Measurements from ENCODE around the gene RBP4. TPM values are rescaled to one million over a fixed set of nuclear protein-coding genes. Genes with fewer than 3 reads are reported as not detected.

The RBP4 gene
- total RNA-seq, 1 experiment from 2014 or later: 1.5 TPM

DNA sequence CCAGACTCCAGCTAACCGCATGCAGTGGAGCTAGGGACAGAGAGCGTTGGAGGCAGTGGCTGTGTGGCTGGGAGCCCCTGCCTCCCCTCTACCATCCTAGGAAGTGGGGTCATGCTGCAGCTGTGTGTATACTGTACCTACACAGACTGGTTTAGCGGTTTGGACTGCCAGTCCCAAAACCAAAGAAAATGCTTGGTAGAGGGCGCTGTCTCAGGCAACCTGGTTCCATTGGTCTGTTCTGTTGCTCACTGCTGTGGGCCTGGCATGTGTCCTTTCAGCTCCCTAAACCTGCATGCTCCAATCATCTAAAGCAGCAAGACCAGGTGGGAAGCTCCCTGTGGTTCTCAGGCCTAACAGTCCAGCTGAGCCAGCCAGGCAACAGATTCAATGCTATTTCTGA lies 4.5 kb downstream of the RBP4 start:
- intact Hi-C loops (cut with micrococcal nuclease; ENCODE audit: unreplicated experiment): no loop called here
- H3K9me3 Mint-ChIP-seq (ENCODE audit: low read depth, unreplicated experiment): no peaks in the 10 kb centered on the region
- H3K27ac Mint-ChIP-seq (ENCODE audit: unreplicated experiment): no peak overlapping the region
- H3K36me3 Mint-ChIP-seq (ENCODE audit: insufficient read depth, unreplicated experiment): peaks cover 6% of the 10 kb centered on the region
- no peak overlapping the region for H3K4me3 Mint-ChIP-seq (ENCODE audit: low read depth, unreplicated experiment)
- H3K27me3 Mint-ChIP-seq (ENCODE audit: unreplicated experiment): peaks cover 2% of the 10 kb centered on the region
- CTCF ChIA-PET: no interaction called here
- TF ChIP-seq, protein P1, sequence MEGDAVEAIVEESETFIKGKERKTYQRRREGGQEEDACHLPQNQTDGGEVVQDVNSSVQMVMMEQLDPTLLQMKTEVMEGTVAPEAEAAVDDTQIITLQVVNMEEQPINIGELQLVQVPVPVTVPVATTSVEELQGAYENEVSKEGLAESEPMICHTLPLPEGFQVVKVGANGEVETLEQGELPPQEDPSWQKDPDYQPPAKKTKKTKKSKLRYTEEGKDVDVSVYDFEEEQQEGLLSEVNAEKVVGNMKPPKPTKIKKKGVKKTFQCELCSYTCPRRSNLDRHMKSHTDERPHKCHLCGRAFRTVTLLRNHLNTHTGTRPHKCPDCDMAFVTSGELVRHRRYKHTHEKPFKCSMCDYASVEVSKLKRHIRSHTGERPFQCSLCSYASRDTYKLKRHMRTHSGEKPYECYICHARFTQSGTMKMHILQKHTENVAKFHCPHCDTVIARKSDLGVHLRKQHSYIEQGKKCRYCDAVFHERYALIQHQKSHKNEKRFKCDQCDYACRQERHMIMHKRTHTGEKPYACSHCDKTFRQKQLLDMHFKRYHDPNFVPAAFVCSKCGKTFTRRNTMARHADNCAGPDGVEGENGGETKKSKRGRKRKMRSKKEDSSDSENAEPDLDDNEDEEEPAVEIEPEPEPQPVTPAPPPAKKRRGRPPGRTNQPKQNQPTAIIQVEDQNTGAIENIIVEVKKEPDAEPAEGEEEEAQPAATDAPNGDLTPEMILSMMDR (IDR thresholded peaks at IDR 0.05; ENCODE audit: unreplicated experiment): no peak
- H3K4me1 Mint-ChIP-seq (ENCODE audit: low read depth, unreplicated experiment): peaks cover 6% of the 10 kb centered on the region
- BruUV-seq (replicated peaks): no TSS peak
- DNase-seq: no peak

DNA sequence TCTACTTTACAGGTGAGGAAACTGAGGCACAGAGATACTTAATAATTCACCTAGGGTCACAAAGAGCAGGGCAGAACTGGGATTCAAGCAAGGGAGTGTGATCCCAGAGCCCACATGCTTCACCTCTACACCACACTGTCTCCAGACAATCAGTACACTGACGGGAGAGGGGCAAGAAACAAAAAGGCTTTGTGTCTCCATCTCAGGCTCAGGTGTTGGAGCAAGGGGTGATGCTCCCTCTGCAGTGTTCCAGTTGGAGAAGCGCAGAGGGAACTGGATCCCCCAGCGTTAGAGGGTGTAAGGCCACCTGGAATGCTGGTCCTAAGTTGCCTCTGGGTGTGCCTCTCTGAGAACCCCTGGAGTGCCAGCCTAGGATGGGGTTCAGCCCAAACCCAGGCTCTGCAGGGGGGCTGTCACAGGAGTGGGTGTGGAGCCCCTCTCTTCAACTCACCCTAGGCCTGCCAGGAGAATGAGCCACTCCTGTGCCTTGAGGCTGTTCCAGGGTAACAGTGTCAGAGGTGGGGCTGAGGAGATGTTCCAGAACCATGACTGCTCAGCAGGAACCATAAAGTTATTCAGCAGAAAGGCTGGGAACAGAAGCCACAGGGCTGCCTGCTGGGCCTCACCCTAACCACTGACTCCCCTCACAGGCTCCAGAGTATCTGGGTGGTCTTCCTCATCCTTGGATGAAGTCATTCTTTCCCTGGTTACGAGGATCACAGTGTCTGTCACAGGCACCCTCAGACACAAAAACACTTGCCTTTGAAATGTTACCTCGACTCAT lies 5.5 kb downstream of the RBP4 start:
- DNase-seq: no peak
- peaks cover 12% of the 10 kb centered on the region for H3K4me1 Mint-ChIP-seq (ENCODE audit: low read depth, unreplicated experiment)
- H3K27me3 Mint-ChIP-seq (ENCODE audit: unreplicated experiment): no peaks in the 10 kb centered on the region
- no peaks in the 10 kb centered on the region for H3K9me3 Mint-ChIP-seq (ENCODE audit: low read depth, unreplicated experiment)
- H3K36me3 Mint-ChIP-seq (ENCODE audit: insufficient read depth, unreplicated experiment): peaks cover 2% of the 10 kb centered on the region
- CTCF ChIA-PET: no interaction called here
- H3K4me3 Mint-ChIP-seq (ENCODE audit: low read depth, unreplicated experiment): no peak overlapping the region
- intact Hi-C loops (cut with micrococcal nuclease; ENCODE audit: unreplicated experiment): no loop called here
- H3K27ac Mint-ChIP-seq (ENCODE audit: unreplicated experiment): no peak overlapping the region
- TF ChIP-seq, protein P1 (IDR thresholded peaks at IDR 0.05; ENCODE audit: unreplicated experiment): no peak
- no TSS peak for BruUV-seq (replicated peaks)

DNA sequence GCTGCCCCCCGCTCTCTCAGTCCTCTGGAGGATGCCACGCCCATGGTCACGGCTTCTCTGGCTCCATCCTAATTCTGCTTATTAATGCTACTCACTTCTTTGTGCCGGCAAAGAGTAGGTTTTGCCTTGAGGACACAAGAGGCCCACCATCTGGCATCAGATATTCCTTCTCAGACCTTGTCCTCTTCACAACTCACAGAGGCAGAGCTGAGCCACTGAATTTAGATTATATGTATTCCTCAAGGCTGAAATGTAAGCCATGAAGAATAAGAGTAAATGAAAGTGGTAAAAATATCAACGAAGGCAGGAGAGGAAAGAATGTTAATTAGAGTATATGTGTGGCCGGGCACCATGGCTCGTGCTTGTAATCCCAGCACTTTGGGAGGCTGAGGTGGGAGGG lies 6.5 kb downstream of the RBP4 start:
- intact Hi-C loops (cut with micrococcal nuclease; ENCODE audit: unreplicated experiment): no loop called here
- no peak for DNase-seq
- H3K9me3 Mint-ChIP-seq (ENCODE audit: low read depth, unreplicated experiment): no peaks in the 10 kb centered on the region
- no peak overlapping the region for H3K4me3 Mint-ChIP-seq (ENCODE audit: low read depth, unreplicated experiment)
- H3K27ac Mint-ChIP-seq (ENCODE audit: unreplicated experiment): no peak overlapping the region
- TF ChIP-seq, protein P1 (IDR thresholded peaks at IDR 0.05; ENCODE audit: unreplicated experiment): no peak
- H3K4me1 Mint-ChIP-seq (ENCODE audit: low read depth, unreplicated experiment): peaks cover 12% of the 10 kb centered on the region
- no peaks in the 10 kb centered on the region for H3K27me3 Mint-ChIP-seq (ENCODE audit: unreplicated experiment)
- no peaks in the 10 kb centered on the region for H3K36me3 Mint-ChIP-seq (ENCODE audit: insufficient read depth, unreplicated experiment)
- CTCF ChIA-PET: no interaction called here
- no TSS peak for BruUV-seq (replicated peaks)

DNA sequence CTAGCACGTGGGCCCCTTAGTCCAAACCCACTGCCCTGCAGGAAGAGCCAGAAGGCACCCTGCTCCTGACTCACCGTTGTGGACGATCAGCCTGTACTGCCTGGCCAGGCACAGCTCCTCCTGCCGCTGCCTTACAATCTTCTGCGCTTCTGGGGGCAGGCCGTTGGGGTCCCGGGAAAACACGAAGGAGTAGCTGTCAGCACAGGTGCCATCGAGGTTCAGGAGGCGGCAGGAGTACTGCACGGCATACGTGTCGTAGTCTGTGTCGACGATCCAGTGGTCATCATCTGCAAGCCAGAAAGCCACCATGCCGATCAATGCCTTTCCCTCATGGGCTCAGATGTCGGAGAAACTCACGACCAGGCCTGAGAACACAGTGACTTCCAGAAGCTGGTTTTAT lies 7.3 kb downstream of the RBP4 start:
- intact Hi-C loops (cut with micrococcal nuclease; ENCODE audit: unreplicated experiment): no loop called here
- no peak for DNase-seq
- H3K4me3 Mint-ChIP-seq (ENCODE audit: low read depth, unreplicated experiment): no peak overlapping the region

More for the DNA sequence above, 7.3 kb downstream of the RBP4 start:
- CTCF ChIA-PET: no interaction called here
- TF ChIP-seq, protein P1 (IDR thresholded peaks at IDR 0.05; ENCODE audit: unreplicated experiment): no peak
- Mint-ChIP-seq H3K36me3 (ENCODE audit: insufficient read depth, unreplicated experiment) (no peaks in the 10 kb centered on the region), H3K27me3 (ENCODE audit: unreplicated experiment) (no peaks in the 10 kb centered on the region), H3K4me1 (ENCODE audit: low read depth, unreplicated experiment) (peaks cover 12% of the 10 kb centered on the region), H3K9me3 (ENCODE audit: low read depth, unreplicated experiment) (no peaks in the 10 kb centered on the region), H3K27ac (ENCODE audit: unreplicated experiment) (no peak overlapping the region)
- BruUV-seq (replicated peaks): no TSS peak

Data from Calu3 (cell line).